ENCODE data around the gene GCFC2. TPM values are rescaled to one million over a fixed set of nuclear protein-coding genes. Genes with fewer than 3 reads are reported as not detected.

The GCFC2 gene
- polyA plus RNA-seq, 1 experiment, result 16.8 TPM

GRCh38 chr2:75646090-75646582, 64.6 kb downstream of the GCFC2 start:
- POLR2A ChIA-PET, result interaction anchor here (1.8 kb wide), 1 partner anchor 64 kb away, joined by 4 read pairs; the partner anchor contains the start of gene GCFC2
- no peak overlapping the region for H3K27ac ChIP-seq (ENCODE audit: low read depth, low read length)

DNA sequence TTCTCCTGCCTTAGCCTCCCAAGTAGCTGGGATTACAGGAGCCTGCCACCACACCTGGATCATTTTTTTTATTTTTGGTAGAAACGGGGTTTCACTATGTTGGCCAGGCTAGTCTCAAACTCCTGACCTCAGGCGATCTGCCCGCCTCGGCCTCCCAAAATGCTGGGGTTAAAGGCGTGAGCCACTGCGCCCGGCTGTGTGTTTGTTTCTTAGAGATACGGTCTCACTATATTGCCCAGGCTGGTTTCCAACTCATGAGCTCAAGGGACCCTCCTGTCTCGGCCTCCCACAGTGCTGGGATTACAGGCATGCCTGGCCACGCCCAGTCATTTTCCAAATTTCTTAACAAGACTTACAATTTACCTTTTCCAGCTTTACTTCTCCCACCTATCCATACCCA, 65.1 kb downstream of the GCFC2 start:
- DNase-seq (ENCODE audit: low read depth, low spot score), result no peak
- Histone ChIP-seq H3K9me3 (ENCODE audit: control insufficient read depth, insufficient read depth, low read length) (no peaks in the 10 kb centered on the region; the same call in 1 of the 2 replicates), H3K4me3 (ENCODE audit: low read depth, low read length) (no peak overlapping the region), H3K27ac (ENCODE audit: low read depth, low read length) (no peak overlapping the region), H3K27me3 (ENCODE audit: control insufficient read depth, insufficient read depth, low read length) (no peaks in the 10 kb centered on the region)
- POLR2A ChIA-PET, result interaction anchor here (1.8 kb wide), 1 partner anchor 65 kb away, joined by 4 read pairs; the partner anchor contains the start of gene GCFC2
- CTCF ChIA-PET, result interaction anchor here (0.5 to 2.3 kb wide), 5 partner anchors 18 to 118 kb away, joined by 3 to 14 read pairs (median 4); no protein-coding TSS in a partner anchor
- no peak for TF ChIP-seq CTCF (IDR thresholded peaks at IDR 0.05; ENCODE audit: low read depth, low read length)

More at GRCh38 chr2:75646090-75646582, 64.6 kb downstream of the GCFC2 start:
- CTCF ChIA-PET, result interaction anchor here (0.7 to 2.7 kb wide), 4 partner anchors 8 to 31 kb away, joined by 3 to 14 read pairs (median 6); no protein-coding TSS in a partner anchor
- H3K9me3 ChIP-seq (ENCODE audit: control insufficient read depth, insufficient read depth, low read length), result no peaks in the 10 kb centered on the region; the same call in 1 of the 2 replicates
- TF ChIP-seq CTCF (IDR thresholded peaks at IDR 0.05; ENCODE audit: low read depth, low read length), result no peak
- H3K4me3 ChIP-seq (ENCODE audit: low read depth, low read length), result peak overlapping the region; percentile 89
- DNase-seq (ENCODE audit: low read depth, low spot score), result no peak
- no peaks in the 10 kb centered on the region for H3K27me3 ChIP-seq (ENCODE audit: control insufficient read depth, insufficient read depth, low read length)

- H3K27ac ChIP-seq (ENCODE audit: low read depth, low read length), result no peak overlapping the region
- CTCF ChIA-PET, result interaction anchor here (2.2 kb wide), 1 partner anchor 33 kb away, joined by 5 read pairs; no protein-coding TSS in a partner anchor
- no peak for TF ChIP-seq CTCF (IDR thresholded peaks at IDR 0.05; ENCODE audit: low read depth, low read length)
- no peaks in the 10 kb centered on the region; the same call in 1 of the 2 replicates for H3K9me3 ChIP-seq (ENCODE audit: control insufficient read depth, insufficient read depth, low read length)
- no peak for DNase-seq (ENCODE audit: low read depth, low spot score)
- peaks cover 2% of the 10 kb centered on the region for H3K27me3 ChIP-seq (ENCODE audit: control insufficient read depth, insufficient read depth, low read length)
- no peak overlapping the region for H3K4me3 ChIP-seq (ENCODE audit: low read depth, low read length)
- POLR2A ChIA-PET, result no interaction called here
Observed at GRCh38 chr2:75643980-75644379, 66.7 kb downstream of the GCFC2 start.

GRCh38 chr2:75641587-75641986, 69.1 kb downstream of the GCFC2 start:
- Histone ChIP-seq H3K27ac (ENCODE audit: low read depth, low read length) (no peak overlapping the region), H3K27me3 (ENCODE audit: control insufficient read depth, insufficient read depth, low read length) (peaks cover 14% of the 10 kb centered on the region), H3K9me3 (ENCODE audit: control insufficient read depth, insufficient read depth, low read length) (no peaks in the 10 kb centered on the region), H3K4me3 (ENCODE audit: low read depth, low read length) (no peak overlapping the region)
- no peak for TF ChIP-seq CTCF (IDR thresholded peaks at IDR 0.05; ENCODE audit: low read depth, low read length)
- ChIA-PET POLR2A (interaction anchor here (1.5 kb wide), 1 partner anchor 36 kb away, joined by 3 read pairs; no protein-coding TSS in a partner anchor), CTCF (interaction anchor here (0.6 to 4.9 kb wide), 18 partner anchors 10 to 959 kb away, joined by 3 to 101 read pairs (median 6); no protein-coding TSS in a partner anchor)
- no peak for DNase-seq (ENCODE audit: low read depth, low spot score)

DNA sequence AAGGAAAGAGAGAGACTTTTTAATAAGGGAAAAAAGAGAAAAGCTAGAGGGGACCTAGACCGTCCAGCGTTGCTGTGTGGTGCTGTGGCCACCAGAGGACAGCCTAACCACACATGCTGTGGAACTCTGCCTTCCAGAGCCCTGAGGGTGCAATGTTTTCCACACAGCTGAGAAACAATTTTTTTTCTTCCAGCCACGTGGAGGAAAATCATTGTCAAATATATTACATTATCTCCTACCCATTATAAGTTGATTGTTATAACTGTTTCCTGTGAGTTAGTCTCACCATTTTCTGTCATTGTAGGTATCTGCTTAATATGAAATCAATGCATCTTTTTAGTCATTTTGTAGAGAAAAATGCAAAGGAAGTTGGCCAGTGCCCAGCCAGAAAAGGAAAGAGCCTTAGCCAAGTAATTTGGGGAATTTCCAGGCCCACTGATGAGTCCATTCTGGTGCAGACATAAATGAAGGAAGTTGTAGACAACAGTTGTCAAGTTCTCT, 70.0 kb downstream of the GCFC2 start:
- H3K27ac ChIP-seq (ENCODE audit: low read depth, low read length), result no peak overlapping the region
- H3K4me3 ChIP-seq (ENCODE audit: low read depth, low read length), result no peak overlapping the region

More for the DNA sequence above, 70.0 kb downstream of the GCFC2 start:
- peak; percentile 100 for TF ChIP-seq CTCF (IDR thresholded peaks at IDR 0.05; ENCODE audit: low read depth, low read length)
- Histone ChIP-seq H3K27me3 (ENCODE audit: control insufficient read depth, insufficient read depth, low read length) (peaks cover 14% of the 10 kb centered on the region), H3K9me3 (ENCODE audit: control insufficient read depth, insufficient read depth, low read length) (no peaks in the 10 kb centered on the region)
- peak; percentile 33 for DNase-seq (ENCODE audit: low read depth, low spot score)
- ChIA-PET CTCF (interaction anchor here (0.6 to 4.9 kb wide), 23 partner anchors 9 to 1081 kb away, joined by 3 to 101 read pairs (median 6); no protein-coding TSS in a partner anchor), POLR2A (interaction anchor here (0.8 to 1.5 kb wide), 2 partner anchors 35 to 36 kb away, joined by 3 read pairs; no protein-coding TSS in a partner anchor)

Measured in AG04450 (cell line).